Liver (tissue), 9 donors: Measurements from ENCODE around the gene ILF2. TPM values are rescaled to one million over a fixed set of nuclear protein-coding genes. Genes with fewer than 3 reads are reported as not detected.

ENCODE experiments used
- DNase-seq: peaks from one replicate; pipeline ENCODE4 v3.0.0-alpha.2; 2017; ENCODE audit warnings: low spot score
- H3K27ac ChIP-seq, 2 donors: one replicate each; pipeline ENCODE4 v1.7.0; 2013; ENCODE audit warnings: inconsistent platforms in 2 of 2, low read length in 2 of 2, control low read depth in 1 of 2, low read depth in 1 of 2, mild to moderate bottlenecking in 1 of 2
- H3K27me3 ChIP-seq, 4 donors: one replicate each; pipeline versions ENCODE4 v1.6.1 to v1.7.0; 2013; ENCODE audit warnings: low read length in 3 of 4, inconsistent platforms in 1 of 4, mild to moderate bottlenecking in 1 of 4, moderate library complexity in 1 of 4; ENCODE audit not compliant: control insufficient read depth in 4 of 4, insufficient read depth in 4 of 4
- H3K36me3 ChIP-seq, 4 donors: one replicate each; pipeline versions ENCODE4 v1.6.1 to v1.7.0; 2013; ENCODE audit warnings: low read length in 3 of 4, mild to moderate bottlenecking in 3 of 4, low read depth in 1 of 4, moderate library complexity in 1 of 4; ENCODE audit not compliant: control insufficient read depth in 4 of 4, insufficient read depth in 3 of 4
- H3K4me1 ChIP-seq, 4 donors: one replicate each; pipeline versions ENCODE4 v1.6.1 to v1.7.0; 2013; ENCODE audit warnings: low read length in 3 of 4, mild to moderate bottlenecking in 3 of 4, moderate library complexity in 1 of 4; ENCODE audit not compliant: control insufficient read depth in 4 of 4, insufficient read depth in 4 of 4
- H3K4me3 ChIP-seq, 3 donors: one replicate each; pipeline versions ENCODE4 v1.6.1 to v1.7.0; 2013; ENCODE audit warnings: low read length in 3 of 3, control low read depth in 1 of 3, low read depth in 1 of 3, mild to moderate bottlenecking in 1 of 3
- H3K9ac ChIP-seq, 2 donors: one replicate each; pipeline ENCODE4 v1.7.0; 2013; ENCODE audit warnings: low read length in 2 of 2, mild to moderate bottlenecking in 2 of 2, moderate library complexity in 2 of 2, control low read depth in 1 of 2, low read depth in 1 of 2
- H3K9me3 ChIP-seq, 4 donors: one replicate each; pipeline versions ENCODE4 v1.6.1 to v1.7.0; 2013; ENCODE audit warnings: low read length in 3 of 4; ENCODE audit not compliant: control insufficient read depth in 4 of 4
- CTCF ChIP-seq: fragments of 150-350 bp; IDR thresholded peaks from 2 replicates; pipeline ENCODE4 v1.5.1; 2017; ENCODE audit warnings: improper control_type of control experiment, low read depth, low read length; ENCODE audit not compliant: missing input control
- FOXA1 ChIP-seq: IDR thresholded peaks from 2 replicates; pipeline ENCODE4 v1.6.1; 2016; ENCODE audit warnings: antibody characterized with exemption
- FOXA2 ChIP-seq: IDR thresholded peaks from 2 replicates; pipeline ENCODE4 v1.6.1; 2016; ENCODE audit warnings: antibody characterized with exemption
- GABPA ChIP-seq, 2 donors: IDR thresholded peaks in 1 of 2; conservative IDR thresholded peaks in 1 of 2; 2 replicates each; pipeline ENCODE4 v1.6.1; 2016; ENCODE audit warnings: antibody characterized with exemption in 2 of 2, mild to moderate bottlenecking in 1 of 2, moderate library complexity in 1 of 2
- HNF4A ChIP-seq, 2 donors: conservative IDR thresholded peaks; 2 replicates each; pipeline ENCODE4 v1.6.1; 2016; ENCODE audit warnings: antibody characterized with exemption in 2 of 2, mild to moderate bottlenecking in 2 of 2
- HNF4G ChIP-seq: IDR thresholded peaks from 2 replicates; pipeline ENCODE4 v1.6.1; 2016; ENCODE audit warnings: antibody characterized with exemption
- JUND ChIP-seq, 2 donors: IDR thresholded peaks; 2 replicates each; pipeline ENCODE4 v1.6.1; 2016; ENCODE audit warnings: antibody characterized with exemption in 2 of 2
- NR2F2 ChIP-seq: IDR thresholded peaks from 2 replicates; pipeline ENCODE4 v1.6.1; 2016; ENCODE audit warnings: antibody characterized with exemption
- RAD21 ChIP-seq, 2 donors: IDR thresholded peaks; 2 replicates each; pipeline ENCODE4 v1.6.1; 2016; ENCODE audit warnings: antibody characterized with exemption in 2 of 2, mild to moderate bottlenecking in 2 of 2
- RXRA ChIP-seq, 2 donors: IDR thresholded peaks; 2 replicates each; pipeline ENCODE4 v1.6.1; 2017 to 2018; ENCODE audit warnings: antibody characterized with exemption in 2 of 2, mild to moderate bottlenecking in 1 of 2
- SP1 ChIP-seq: IDR thresholded peaks from 2 replicates; pipeline ENCODE4 v1.6.1; 2018; ENCODE audit warnings: antibody characterized with exemption, mild to moderate bottlenecking
- TAF1 ChIP-seq: conservative IDR thresholded peaks from 2 replicates; pipeline ENCODE4 v1.6.1; 2016; ENCODE audit warnings: antibody characterized with exemption, mild to moderate bottlenecking
- YY1 ChIP-seq: IDR thresholded peaks from 2 replicates; pipeline ENCODE4 v1.6.1; 2016; ENCODE audit warnings: antibody characterized with exemption, mild to moderate bottlenecking
- ZBTB33 ChIP-seq: IDR thresholded peaks from 2 replicates; pipeline ENCODE4 v1.6.1; 2016; ENCODE audit warnings: antibody characterized with exemption
- WGBS: extraction: QIAGEN DNeasy Blood & Tissue Kit; methylation state at CpG from one replicate; pipeline ENCODE4 v1.1.7; 2013; 5-methylcytosine and 5-hydroxymethylcytosine counted together
- polyA plus RNA-seq, 2 donors: library from polyadenylated mRNA; stranded (reverse) in 1 of 2; unstranded in 1 of 2; fragments of 200-250 nt in 1 of 2; fragments of >200 nt in 1 of 2; fragmentation: Nextera tagmentation in 1 of 2; extraction: Ambion mirVana in 1 of 2; gene quantifications; one replicate each; pipeline versions ENCODE4 v1.2.1 to v1.2.3, GENCODE V29; 2013 to 2015
- total RNA-seq, 2 donors: library from RNA; depleted of rRNA; stranded (reverse); fragments of >200 nt; gene quantifications; one replicate each; pipeline ENCODE4 v1.2.3, GENCODE V29; 2014
- TF ChIP-seq, protein P1 (sequence below): IDR thresholded peaks from 2 replicates; pipeline ENCODE4 v1.6.1; 2016; ENCODE audit warnings: antibody characterized with exemption
- TF ChIP-seq, protein P2 (sequence below): IDR thresholded peaks from 2 replicates; pipeline ENCODE4 v1.6.1; 2016; ENCODE audit warnings: antibody characterized with exemption
- TF ChIP-seq, protein P3 (sequence below): IDR thresholded peaks from 2 replicates; pipeline ENCODE4 v1.6.1; 2016; ENCODE audit warnings: antibody characterized with exemption, mild to moderate bottlenecking
- donor health status: healthy.
- donor health status: healthy.
- donor health status: healthy.
- donor health status: healthy.
- donor health status: healthy.

The ILF2 gene
- total and polyA plus RNA-seq, 4 donors: 28.7 to 84.2 (median 51.5) TPM

GRCh38 chr1:153688736-153689328, 18.0 kb upstream of the ILF2 start:
- Histone ChIP-seq H3K27me3 (no peaks in the 10 kb centered on the region), H3K4me1 (no peaks in the 10 kb centered on the region), H3K27ac (no peak overlapping the region), H3K9me3 (no peaks in the 10 kb centered on the region), H3K9ac (no peak overlapping the region), H3K4me3 (no peak overlapping the region), H3K36me3 (no peaks in the 10 kb centered on the region)
- DNase-seq: no peak
- WGBS: 93% methylated on average over 18 of the region's 18 CpGs
- TF ChIP-seq, protein P1, sequence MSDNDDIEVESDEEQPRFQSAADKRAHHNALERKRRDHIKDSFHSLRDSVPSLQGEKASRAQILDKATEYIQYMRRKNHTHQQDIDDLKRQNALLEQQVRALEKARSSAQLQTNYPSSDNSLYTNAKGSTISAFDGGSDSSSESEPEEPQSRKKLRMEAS: no peak
- no peak for TF ChIP-seq RXRA (IDR thresholded peaks at IDR 0.05)
- TF ChIP-seq FOXA1: no peak
- TF ChIP-seq HNF4A (conservative IDR thresholded peaks at IDR 0.05): no peak
- no peak for TF ChIP-seq HNF4G
- TF ChIP-seq, protein P2, sequence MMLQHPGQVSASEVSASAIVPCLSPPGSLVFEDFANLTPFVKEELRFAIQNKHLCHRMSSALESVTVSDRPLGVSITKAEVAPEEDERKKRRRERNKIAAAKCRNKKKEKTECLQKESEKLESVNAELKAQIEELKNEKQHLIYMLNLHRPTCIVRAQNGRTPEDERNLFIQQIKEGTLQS: no peak
- TF ChIP-seq JUND (IDR thresholded peaks at IDR 0.05): no peak
- TF ChIP-seq GABPA (IDR thresholded peaks at IDR 0.05 in 1 of 2, conservative IDR thresholded peaks at IDR 0.05 in 1 of 2): no peak
- TF ChIP-seq FOXA2: no peak
- no peak for TF ChIP-seq RAD21 (IDR thresholded peaks at IDR 0.05)
- TF ChIP-seq CTCF: no peak
- TF ChIP-seq ZBTB33: no peak
- TF ChIP-seq NR2F2: no peak
- TF ChIP-seq TAF1: no peak
- TF ChIP-seq SP1: no peak
- TF ChIP-seq, protein P3, sequence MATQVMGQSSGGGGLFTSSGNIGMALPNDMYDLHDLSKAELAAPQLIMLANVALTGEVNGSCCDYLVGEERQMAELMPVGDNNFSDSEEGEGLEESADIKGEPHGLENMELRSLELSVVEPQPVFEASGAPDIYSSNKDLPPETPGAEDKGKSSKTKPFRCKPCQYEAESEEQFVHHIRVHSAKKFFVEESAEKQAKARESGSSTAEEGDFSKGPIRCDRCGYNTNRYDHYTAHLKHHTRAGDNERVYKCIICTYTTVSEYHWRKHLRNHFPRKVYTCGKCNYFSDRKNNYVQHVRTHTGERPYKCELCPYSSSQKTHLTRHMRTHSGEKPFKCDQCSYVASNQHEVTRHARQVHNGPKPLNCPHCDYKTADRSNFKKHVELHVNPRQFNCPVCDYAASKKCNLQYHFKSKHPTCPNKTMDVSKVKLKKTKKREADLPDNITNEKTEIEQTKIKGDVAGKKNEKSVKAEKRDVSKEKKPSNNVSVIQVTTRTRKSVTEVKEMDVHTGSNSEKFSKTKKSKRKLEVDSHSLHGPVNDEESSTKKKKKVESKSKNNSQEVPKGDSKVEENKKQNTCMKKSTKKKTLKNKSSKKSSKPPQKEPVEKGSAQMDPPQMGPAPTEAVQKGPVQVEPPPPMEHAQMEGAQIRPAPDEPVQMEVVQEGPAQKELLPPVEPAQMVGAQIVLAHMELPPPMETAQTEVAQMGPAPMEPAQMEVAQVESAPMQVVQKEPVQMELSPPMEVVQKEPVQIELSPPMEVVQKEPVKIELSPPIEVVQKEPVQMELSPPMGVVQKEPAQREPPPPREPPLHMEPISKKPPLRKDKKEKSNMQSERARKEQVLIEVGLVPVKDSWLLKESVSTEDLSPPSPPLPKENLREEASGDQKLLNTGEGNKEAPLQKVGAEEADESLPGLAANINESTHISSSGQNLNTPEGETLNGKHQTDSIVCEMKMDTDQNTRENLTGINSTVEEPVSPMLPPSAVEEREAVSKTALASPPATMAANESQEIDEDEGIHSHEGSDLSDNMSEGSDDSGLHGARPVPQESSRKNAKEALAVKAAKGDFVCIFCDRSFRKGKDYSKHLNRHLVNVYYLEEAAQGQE: no peak
- TF ChIP-seq YY1: no peak
